Amniotic epithelial cell (primary cell): ENCODE measurements around the gene TIMM10B.

Source experiments
- DNase-seq: peaks from one replicate; pipeline ENCODE4 v3.0.0-alpha.2; 2010; ENCODE audit warnings: low read depth

Gene TIMM10B

DNA sequence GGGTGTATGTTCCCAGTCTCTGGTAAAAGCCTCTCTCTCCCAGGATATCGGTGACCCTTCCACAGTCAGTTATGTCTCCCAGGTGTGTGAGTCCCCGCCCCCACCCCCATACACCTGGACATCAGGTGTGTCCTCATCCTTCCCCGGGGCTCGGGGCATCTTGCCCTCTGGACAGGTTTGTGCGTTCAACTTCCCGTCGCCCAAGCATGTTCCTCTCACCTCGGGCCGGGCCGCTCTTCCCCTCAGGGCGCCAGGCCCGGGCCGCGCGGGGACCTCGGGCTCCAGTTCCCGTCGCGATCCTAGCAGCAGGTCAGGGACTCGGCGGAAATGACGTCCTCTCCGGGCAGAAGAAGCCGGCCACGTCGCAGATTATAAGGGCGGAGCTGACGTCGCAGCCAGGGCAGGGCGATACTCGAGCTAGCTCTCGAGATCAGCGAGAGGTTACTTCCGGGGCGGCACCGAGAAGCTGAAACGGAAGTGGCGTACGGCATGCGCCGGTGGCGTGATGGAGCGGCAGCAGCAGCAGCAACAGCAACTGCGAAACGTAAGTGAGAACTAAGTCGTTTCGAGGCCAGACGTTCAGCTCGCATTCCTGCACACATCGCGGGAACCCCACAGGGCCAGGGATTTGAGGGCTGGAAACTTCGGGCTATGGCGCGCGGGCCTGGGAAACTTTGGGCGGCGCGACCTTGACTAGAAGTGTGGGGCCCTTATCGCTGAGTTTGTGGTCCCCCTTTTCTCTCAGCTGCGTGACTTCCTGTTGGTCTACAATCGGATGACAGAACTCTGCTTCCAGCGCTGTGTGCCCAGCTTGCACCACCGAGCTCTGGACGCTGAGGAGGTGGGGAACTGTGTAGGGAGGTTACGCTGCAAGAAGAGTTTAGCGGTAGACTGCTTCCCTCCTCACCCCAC, at the start of gene TIMM10B, which contains the start of gene ARFIP2:
TIMM10B (plus strand) TSS at position 490 of the 912 bp plus-strand sequence; CDS start at position 506, 16 bp downstream.
ARFIP2 (minus strand) TSS at position 320 of the 912 bp plus-strand sequence. CDS start 910 bp downstream, outside the sequence.
- DNase-seq = peak; percentile 97

DNA sequence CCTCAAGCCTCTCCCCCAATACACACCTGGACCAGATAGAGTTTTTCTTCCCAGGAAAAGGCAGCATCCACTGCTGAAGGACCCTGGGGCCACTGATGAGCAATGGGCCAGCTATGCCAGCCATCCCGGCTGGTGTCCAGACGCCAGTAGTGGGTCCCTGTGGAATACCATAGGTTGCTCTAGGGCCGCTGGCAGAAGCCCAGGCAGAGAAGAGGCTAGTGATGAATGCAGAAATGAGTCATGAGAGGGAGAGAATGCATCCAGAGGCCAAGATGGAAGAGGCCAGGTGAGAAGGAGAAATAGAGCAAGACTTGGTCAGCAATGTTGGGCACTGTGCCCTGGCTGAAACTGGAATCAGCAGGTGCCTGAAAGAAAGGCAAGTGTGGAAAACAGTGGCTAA, 49.4 kb upstream of the TIMM10B start:
- DNase-seq = peak; percentile 28

GRCh38 chr11:6433998-6434660, 47.2 kb upstream of the TIMM10B start:
- no peak for DNase-seq

DNA sequence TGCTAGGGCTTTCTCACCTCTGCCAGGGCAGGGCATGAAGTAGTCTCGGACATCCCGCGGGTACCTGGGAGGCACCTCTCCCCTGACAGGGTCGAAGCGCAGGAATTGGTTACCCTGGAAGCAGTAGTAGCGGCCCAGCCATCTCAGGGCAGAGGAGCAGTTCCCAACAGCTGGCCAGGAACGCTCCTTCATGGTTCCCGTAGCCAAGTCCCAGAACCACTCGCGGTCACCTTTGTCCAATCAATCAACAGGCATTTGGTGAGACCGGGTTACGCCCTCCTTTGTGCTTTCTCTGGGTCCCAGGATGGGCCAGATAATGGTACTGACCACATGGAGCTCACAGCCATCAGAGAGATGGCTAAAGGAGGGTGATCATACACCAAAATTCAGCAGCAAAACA, 43.9 kb upstream of the TIMM10B start:
- DNase-seq = no peak

GRCh38 chr11:6437993-6438392, 43.3 kb upstream of the TIMM10B start:
- no peak for DNase-seq

DNA sequence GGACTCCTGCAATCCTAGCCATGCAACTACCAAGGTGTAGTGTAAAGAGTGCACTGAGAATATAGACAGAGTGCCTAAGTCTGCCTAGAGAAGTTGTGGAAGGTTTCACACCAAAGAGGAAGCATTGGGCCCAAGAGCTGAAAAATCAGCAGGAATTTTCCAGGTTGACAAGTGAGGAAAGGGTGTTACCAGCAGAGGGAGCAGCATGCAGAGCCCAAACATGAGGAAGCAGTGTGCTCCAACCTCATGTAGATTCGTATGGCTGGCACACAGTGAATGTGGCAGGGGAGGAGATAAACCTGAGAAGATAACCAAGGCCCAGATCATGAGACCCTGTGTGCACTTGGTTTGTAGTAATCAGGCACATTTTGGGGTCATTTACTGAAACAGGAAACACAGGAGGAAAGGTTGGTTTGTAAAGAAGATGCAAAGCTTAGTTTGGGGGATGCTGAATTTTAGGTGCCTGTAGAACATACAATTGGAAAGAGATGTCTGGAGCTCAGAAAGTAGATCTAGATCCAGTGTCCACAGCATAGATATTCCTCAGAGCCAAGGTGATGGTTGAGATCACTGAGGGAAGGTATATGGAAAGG, 42.2 kb upstream of the TIMM10B start:
- peak; percentile 58 for DNase-seq

DNA sequence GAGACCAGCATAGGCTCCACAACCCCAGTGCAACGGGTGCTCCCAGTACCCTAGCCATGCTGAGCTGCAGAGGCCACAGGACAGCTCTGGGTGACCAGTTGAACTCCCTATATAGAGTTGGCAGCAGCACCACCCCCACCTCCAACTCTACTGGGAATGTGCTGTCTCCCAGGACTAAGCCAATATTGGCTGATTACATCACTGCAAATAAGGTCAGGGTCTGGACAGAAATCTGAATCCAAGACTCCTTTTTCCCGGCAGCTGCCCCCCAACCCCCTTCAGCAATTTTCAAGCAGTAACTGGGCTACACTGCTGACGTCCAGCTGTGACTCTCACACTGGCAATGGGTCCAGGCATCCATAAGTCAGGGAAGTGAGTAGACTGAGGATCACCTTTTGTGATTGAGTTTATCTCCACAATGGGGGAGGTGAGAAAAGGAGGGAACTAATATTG, 40.4 kb upstream of the TIMM10B start, which contains the start of gene HPX:
HPX (minus strand) TSS at position 82 of the 453 bp plus-strand sequence; CDS start at position 58, 24 bp downstream.
- DNase-seq = no peak

- no peak for DNase-seq
Measured at GRCh38 chr11:6442441-6442840, 38.9 kb upstream of the TIMM10B start.

GRCh38 chr11:6443269-6444003, 37.9 kb upstream of the TIMM10B start:
- peak; percentile 44 for DNase-seq

GRCh38 chr11:6448574-6448973, 32.7 kb upstream of the TIMM10B start:
- no peak for DNase-seq

GRCh38 chr11:6452219-6452618, 29.1 kb upstream of the TIMM10B start:
- DNase-seq = no peak

DNA sequence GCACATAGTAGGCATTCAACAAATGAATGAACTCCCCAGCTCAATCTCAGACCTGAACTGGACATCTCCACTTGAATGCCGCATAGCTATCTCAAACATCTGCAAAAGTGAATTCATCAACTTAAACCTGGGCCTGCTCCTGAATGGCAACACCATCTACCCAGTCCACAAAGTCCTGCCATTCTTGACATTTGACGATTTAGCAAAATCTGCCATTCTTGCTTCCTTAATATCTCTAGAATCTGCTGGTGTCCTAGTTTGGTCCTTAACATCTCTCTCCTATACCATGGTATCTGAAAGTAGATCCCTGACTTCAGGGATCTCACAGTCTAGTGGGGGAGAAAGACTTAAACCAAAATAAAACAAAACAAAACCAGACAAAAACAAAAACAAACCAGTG, 28.1 kb upstream of the TIMM10B start:
- DNase-seq = no peak

GRCh38 chr11:6455070-6455469, 26.2 kb upstream of the TIMM10B start:
- no peak for DNase-seq

GRCh38 chr11:6456361-6457073, 24.8 kb upstream of the TIMM10B start:
- no peak for DNase-seq

- DNase-seq = no peak
Measured at GRCh38 chr11:6457581-6458320, 23.6 kb upstream of the TIMM10B start.

- DNase-seq = no peak
Measured at GRCh38 chr11:6458352-6459098, 22.8 kb upstream of the TIMM10B start.

- no peak for DNase-seq
Measured at GRCh38 chr11:6459099-6459450, 22.2 kb upstream of the TIMM10B start.

- peak; percentile 91 for DNase-seq
Measured at GRCh38 chr11:6468712-6469495, 12.4 kb upstream of the TIMM10B start.

DNA sequence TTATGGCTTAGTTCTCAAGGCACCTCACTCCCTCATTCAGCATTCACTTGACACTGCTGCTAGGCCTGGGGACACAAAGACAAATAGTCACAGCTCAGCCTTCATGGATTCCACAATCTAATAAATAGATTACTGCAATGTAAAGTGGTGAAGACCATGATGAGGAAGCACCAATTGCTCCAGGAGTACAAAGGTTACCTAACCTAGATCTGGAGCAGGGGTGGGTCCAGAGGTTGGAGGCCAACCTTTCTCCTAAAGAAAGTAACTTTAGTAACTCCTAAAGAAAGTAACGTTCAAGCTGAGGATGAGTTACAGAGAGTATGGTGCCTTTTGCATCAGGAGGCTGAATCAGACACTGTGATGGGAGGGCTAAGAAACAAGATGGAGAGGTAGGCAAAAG, 11.7 kb upstream of the TIMM10B start:
- no peak for DNase-seq
